SIG-M5 treated with dmso at 0.1 percent for 504 hours (cell line): ENCODE results near the gene GABBR2.
A peak's percentile ranks its signal among the peaks of the same experiment; 100 is the strongest.
"Not testable (repeated sequence)": the region's sequence is repeated elsewhere in the genome, so short reads cannot be mapped to it uniquely, and the experiment has no call there.

Source experiments
- DNase-seq: peaks from one replicate; lab custom pipeline; 2025; ENCODE audit not compliant: unreplicated experiment; lab: John Stamatoyannopoulos, UW

The GABBR2 gene

DNA sequence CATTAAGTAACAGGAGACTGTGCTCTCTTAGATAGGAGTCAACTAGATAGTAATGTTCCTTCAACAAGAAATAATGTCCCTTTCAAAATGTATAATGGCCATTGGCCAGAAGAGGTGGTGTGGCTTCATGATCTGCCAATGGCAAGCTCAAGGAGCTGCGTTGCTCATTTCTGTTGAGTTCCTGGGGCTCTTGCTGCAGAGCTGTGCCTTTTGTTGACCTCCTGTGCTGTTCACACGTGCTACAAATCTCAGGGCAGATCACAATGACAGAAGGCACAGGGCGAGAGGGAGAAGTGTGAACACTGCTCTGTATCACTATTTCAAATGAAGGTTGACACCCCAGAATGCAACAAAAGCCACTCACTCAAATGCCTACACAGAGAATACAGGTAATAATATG is 437.3 kb downstream of the GABBR2 start:
- DNase-seq = no peak

GRCh38 chr9:98270284-98270683 is 438.5 kb downstream of the GABBR2 start:
- DNase-seq = not testable (repeated sequence)

- not testable (repeated sequence) for DNase-seq
Observed at GRCh38 chr9:98269652-98270051, 439.1 kb downstream of the GABBR2 start.

GRCh38 chr9:98267556-98267955 is 441.2 kb downstream of the GABBR2 start:
- DNase-seq = not testable (repeated sequence)

DNA sequence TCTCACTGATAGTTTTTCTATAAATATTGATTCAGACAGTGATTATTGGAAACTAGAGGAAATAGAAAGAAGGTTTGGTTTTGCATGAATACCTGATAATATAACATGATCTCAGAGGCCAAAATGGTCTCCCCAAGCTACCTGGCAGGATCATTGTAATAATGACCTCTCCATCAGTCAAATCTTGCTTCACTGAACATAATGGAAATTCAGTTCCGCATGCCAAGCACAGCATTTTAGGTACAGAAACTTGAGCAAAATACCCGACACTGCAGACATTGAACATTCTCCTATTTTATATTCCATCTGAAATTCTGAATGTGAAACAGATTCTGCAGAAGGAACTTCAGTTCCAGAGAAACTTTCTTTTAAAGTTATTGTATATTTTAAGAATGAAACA is 444.2 kb downstream of the GABBR2 start:
- DNase-seq = no peak

GRCh38 chr9:98263482-98264357 is 445.0 kb downstream of the GABBR2 start:
- DNase-seq = peak; percentile 83

DNA sequence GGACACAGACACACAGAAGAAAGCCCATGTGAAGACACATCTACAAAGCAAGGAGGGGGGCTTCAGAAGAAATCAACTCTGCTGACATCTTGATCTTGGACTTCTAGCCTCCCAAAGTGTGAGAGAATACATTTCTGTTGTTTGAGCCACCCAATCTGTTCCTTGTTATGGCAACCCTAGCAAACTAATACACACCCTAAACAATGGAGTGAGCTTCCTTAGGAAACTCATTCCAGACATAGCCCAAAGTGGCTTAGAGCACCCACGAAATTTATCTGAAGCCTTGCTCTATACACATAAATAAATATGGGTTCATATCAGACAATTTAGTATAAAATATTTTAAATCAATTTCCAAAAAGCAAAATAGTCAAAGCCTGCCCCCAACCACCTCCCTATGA is 445.7 kb downstream of the GABBR2 start:
- no peak for DNase-seq

DNA sequence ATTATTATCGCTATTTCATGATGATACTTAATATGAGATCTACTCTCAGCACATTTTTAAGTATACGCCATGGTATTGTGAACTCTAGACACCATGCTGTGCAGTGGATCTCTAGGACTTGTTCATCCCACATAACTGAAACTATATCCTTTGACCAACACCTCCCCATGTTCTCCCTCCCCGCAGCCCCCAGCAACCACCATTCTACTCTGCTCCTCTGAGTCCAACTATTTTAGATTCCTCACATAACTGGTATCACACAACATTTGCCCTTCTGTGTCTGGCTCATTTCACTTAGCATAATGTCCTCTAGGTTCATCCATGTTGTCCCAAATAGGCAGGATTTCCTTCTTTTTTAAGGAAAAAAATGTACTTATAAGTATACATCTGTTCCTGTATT is 446.7 kb downstream of the GABBR2 start:
- DNase-seq = no peak

- no peak for DNase-seq
Observed at GRCh38 chr9:98260635-98261034, 448.1 kb downstream of the GABBR2 start.

DNA sequence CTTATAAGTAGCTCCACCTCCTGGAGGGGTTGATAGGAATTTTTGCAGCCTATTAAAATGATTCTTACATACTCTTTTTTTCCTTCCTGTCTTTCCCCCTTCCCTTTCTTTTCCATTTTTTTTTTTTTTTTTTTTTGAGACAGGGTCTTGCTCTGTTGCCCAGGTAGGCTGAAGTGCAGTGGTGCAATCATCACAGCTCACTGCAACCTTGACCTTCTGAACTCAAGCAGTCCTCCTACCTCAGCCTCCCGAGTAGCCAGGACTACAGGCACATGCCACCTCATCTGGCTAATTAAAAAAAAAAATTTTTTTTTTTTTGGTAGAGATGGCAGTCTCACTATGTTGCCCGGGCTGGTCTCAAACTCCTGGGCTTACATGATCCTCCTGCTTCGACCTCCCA is 448.9 kb downstream of the GABBR2 start:
- no peak for DNase-seq

DNA sequence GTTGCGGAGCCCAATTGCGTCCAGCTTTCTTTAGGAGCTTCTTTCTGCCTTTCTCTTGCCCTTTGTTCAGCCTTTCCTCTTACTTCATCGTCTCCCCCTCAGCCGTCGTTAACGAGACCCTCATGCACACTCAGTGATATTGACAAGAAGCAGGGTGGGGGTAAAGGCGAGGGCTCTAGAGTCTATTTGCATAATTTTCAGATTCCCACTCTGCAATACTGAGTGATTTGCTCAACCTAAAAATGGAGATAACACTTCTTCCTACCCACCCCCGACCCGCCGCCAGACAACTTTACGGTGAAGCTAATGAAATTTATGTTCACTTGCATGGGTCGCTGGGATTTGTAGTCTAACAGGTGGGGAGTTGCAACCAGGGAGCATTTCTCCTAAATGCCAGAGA is 452.0 kb downstream of the GABBR2 start:
- DNase-seq = peak; percentile 55

DNA sequence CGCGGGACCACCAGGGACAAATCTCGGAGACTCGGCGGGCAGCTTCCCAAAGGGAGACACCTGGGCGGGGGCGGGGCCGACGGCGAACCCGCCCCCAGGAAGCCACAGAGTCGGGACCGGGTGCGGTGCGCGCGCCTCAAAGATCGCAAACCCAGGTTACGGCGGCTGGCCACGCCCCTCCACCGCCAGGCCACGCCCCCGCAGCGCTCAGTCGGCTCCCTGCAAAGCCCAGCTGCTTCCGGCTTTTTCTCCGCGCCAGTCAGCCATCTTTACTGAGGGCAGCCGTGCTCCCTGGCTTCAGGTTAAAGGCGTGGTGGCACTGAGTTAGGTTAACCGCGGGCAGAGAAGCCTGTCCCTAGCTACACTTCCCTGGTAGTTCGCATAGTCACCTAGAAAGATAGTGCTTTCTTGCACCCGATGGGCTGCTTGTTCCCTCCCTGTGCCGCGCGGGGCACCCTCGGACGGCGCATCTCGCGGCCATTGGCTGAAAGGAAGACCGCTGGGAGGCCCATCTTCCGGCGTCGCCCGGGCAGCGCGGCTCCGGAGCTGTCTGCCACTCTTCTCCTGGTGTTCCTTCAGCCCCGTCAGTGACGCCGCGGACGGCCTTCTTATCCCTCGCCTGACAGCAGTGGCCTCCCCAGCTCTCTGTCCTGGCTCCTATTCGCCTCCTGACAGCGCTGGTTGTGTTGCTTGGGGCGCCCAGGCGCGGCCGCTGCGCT is 453.0 kb downstream of the GABBR2 start, which contains the start of gene TBC1D2:
TBC1D2 (minus strand) TSS at position 72 of the 719 bp plus-strand sequence. CDS start 108 bp downstream, outside the sequence.
- DNase-seq = peak; percentile 94

DNA sequence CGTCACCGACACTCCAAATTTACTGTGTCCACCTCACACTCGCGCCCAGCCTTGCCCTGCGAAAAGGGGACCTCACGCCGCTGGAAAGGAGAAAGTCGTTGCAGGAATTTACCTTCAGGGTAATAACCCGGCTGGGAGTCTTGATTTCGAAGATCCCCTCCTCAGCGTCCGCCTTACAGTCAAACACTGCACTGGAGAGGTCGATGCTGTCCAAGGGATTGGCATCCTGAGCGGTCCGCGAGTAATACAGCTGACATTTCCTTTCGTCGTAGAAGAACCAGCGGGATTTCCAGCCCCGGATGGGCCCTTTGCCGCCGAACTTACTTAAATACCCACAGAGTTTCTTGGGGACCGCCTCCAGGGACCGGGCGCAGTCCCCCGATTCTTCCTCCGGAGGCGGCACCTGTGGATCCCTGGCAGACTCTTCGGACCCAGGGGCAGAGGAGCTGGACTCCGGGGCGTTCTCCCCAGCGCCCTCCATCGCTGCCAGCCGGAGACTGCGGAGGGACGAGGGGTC is 453.6 kb downstream of the GABBR2 start:
- peak; percentile 31 for DNase-seq

- DNase-seq = no peak
Observed at GRCh38 chr9:98254228-98255060, 454.3 kb downstream of the GABBR2 start.

GRCh38 chr9:98253565-98253964 is 455.2 kb downstream of the GABBR2 start:
- DNase-seq = no peak

DNA sequence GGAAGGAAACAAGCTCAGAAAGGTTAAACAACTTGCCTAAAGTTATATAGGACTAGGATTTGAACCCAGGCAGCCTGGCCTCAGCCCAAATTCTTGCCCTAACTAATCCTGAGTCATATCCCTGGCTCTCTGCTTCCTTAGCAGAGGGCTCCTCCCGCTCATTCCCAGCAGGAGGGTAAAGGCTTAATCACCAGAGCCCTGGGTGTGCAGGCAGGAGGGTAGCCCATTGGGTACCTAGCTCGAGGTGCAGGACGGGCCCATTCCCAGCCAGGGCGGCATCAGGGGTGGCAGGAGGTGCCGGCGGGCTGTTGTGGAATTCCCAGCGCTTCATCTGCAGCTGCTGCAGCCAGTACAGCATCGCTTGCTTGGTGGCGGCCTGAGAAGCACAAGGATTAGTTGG is 457.2 kb downstream of the GABBR2 start:
- DNase-seq = no peak

GRCh38 chr9:98249771-98250170 is 459.0 kb downstream of the GABBR2 start:
- no peak for DNase-seq

DNA sequence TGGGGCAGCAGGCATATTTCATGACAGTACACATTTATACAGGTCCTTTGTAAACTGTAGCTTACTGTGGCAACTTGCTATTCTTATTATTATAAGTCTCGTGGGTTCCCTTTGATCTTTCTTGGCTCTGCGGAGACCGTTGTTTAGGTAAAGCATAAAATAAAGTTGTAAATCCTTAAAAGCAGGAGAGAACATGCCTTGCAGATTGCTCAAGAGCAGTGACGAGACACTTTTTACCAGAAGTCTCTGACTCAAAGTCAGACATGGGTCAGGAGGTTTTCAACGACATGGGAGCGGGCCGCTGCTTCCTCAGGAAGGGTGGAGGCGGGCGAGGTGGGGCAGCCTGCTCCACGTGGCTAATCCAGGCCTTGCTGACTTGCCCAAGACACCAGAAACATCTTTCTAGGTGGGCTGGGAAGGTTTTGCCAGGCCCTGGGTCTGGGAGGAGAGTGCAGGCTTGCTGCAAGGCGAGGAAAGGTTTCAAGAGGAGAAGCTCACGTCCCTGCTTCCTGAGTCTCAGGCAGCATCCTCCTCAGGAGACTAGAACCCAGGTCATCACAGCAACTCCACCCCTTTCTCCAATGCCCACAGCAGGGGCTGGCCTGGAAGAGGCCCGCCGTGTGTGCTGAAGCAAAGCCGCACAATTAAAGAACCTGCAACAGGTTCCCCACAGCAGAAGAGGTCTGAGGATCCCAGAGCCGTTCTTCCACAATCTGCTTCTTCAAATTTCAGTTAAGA is 459.8 kb downstream of the GABBR2 start:
- peak; percentile 85 for DNase-seq

GRCh38 chr9:98247831-98248657 is 460.7 kb downstream of the GABBR2 start:
- DNase-seq = no peak
